Coronary artery (tissue), 2 donors: ENCODE results near the gene C1QTNF1.
"Not testable (repeated sequence)": the region's sequence is repeated elsewhere in the genome, so short reads cannot be mapped to it uniquely, and the experiment has no call there.

ENCODE experiments used
- DNase-seq: peaks from one replicate; pipeline ENCODE4 v3.0.0-alpha.2; 2017; ENCODE audit warnings: low spot score
- H3K27ac ChIP-seq, 2 donors: fragments of 200-600 bp; sonication (generic); one replicate each; pipeline ENCODE4 v1.5.1; 2016 to 2019
- H3K4me3 ChIP-seq: fragments of 200-600 bp; sonication (generic); 2 replicates; pipeline ENCODE4 v1.5.1; 2016; ENCODE audit warnings: mild to moderate bottlenecking, moderate library complexity
- CTCF ChIP-seq: fragments of 200-600 bp; sonication (generic); IDR thresholded peaks from one replicate; pipeline ENCODE4 v1.5.1; 2019; ENCODE audit warnings: antibody characterized with exemption

The C1QTNF1 gene

GRCh38 chr17:79029327-79030009 is 5.5 kb downstream of the C1QTNF1 start:
- no peak for DNase-seq
- Histone ChIP-seq H3K27ac (peak overlapping the region; percentile 5 to 93), H3K4me3 (peak overlapping the region; percentile 95)
- TF ChIP-seq CTCF, result no peak

- H3K27ac ChIP-seq, DNase-seq, H3K4me3 ChIP-seq: not testable (repeated sequence)
Observed at GRCh38 chr17:79030636-79031035, 6.7 kb downstream of the C1QTNF1 start.

- TF ChIP-seq CTCF, result no peak
- no peak overlapping the region for H3K4me3 ChIP-seq
- DNase-seq, result peak; percentile 53
- no peak overlapping the region for H3K27ac ChIP-seq
Observed at GRCh38 chr17:79031996-79032875, 8.3 kb downstream of the C1QTNF1 start.

- H3K27ac ChIP-seq, result peak overlapping the region in 1 of 2 donors; percentile 45
- no peak overlapping the region for H3K4me3 ChIP-seq
- peak; percentile 55 for DNase-seq
- no peak for TF ChIP-seq CTCF
Observed at GRCh38 chr17:79033046-79033616, 9.2 kb downstream of the C1QTNF1 start.

- peak; percentile 74 for DNase-seq
- TF ChIP-seq CTCF, result no peak
- peak overlapping the region; percentile 26 for H3K4me3 ChIP-seq
- H3K27ac ChIP-seq, result peak overlapping the region; percentile 45 to 77
Observed at GRCh38 chr17:79033741-79034501, 10.0 kb downstream of the C1QTNF1 start.

- TF ChIP-seq CTCF, result no peak
- Histone ChIP-seq H3K27ac (no peak overlapping the region), H3K4me3 (no peak overlapping the region)
- DNase-seq, result peak; percentile 62
Observed at GRCh38 chr17:79034931-79035485, 11.0 kb downstream of the C1QTNF1 start.

GRCh38 chr17:79035686-79036085 is 11.7 kb downstream of the C1QTNF1 start:
- Histone ChIP-seq H3K4me3 (no peak overlapping the region), H3K27ac (no peak overlapping the region)
- DNase-seq, result peak; percentile 43
- TF ChIP-seq CTCF, result no peak
